ENCODE measurements around the gene GDPD5. TPM values are rescaled to one million over a fixed set of nuclear protein-coding genes. Genes with fewer than 3 reads are reported as not detected.

GDPD5 gene
- total RNA-seq, 1 experiment from 2014 or later = 7.8 TPM

DNA sequence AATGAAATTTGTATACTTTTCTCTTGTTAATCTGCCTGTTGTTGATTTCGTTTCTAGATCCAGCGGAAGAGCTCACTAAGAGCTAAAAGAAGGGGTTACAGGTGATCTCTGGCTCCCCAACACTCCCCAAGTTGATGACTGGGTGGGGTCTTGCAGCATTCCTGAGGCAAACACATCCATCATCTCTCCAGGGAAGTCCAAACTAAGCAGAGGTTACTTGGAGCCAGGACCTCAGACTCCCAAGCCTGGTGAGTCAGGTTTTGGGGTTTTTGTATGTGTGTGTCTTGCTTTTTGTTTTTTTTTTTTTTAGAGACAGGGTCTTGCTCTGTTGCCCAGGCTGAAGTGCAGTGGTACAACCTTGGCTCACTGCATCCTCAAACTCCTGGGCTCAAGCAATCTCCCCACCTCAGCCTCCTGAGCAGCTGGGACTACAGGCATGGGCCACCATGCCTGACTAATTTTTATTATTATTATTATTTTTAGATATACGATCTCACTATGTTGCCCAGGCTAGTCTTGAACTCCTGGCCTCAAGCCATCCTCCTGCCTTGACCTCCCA is 137.9 kb downstream of the GDPD5 start:
- H3K23me2 ChIP-seq (ENCODE audit: insufficient read length, low read depth, low read length, poor library complexity, severe bottlenecking) = no peaks in the 10 kb centered on the region
- no peaks in the 10 kb centered on the region; the same call in 1 of the 2 replicates for H3K4me1 ChIP-seq (ENCODE audit: insufficient read depth, low read length)
- H2BK12ac ChIP-seq (ENCODE audit: insufficient read length, low read depth, low read length) = no peak overlapping the region
- no peak overlapping the region for H4K91ac ChIP-seq (ENCODE audit: insufficient read length, low read depth, low read length)
- WGBS (ENCODE audit: extremely low coverage, insufficient read length, low lambda C conversion rate) = no CpG with 5 or more reads among the region's 3 CpGs
- no peak overlapping the region for H3K23ac ChIP-seq (ENCODE audit: insufficient read length, low read depth, low read length)
- no peak overlapping the region for H2BK15ac ChIP-seq (ENCODE audit: low read depth, low read length)
- no peak overlapping the region for H2BK5ac ChIP-seq (ENCODE audit: insufficient read length, low read length)
- no peaks in the 10 kb centered on the region for H3K79me1 ChIP-seq (ENCODE audit: insufficient read depth, low read depth, low read length, poor library complexity, severe bottlenecking)
- no peaks in the 10 kb centered on the region for H4K20me1 ChIP-seq (ENCODE audit: control insufficient read depth, insufficient read depth, insufficient read length)
- no peak overlapping the region for H3K14ac ChIP-seq (ENCODE audit: insufficient read depth, low read length)
- no peak overlapping the region for H3T11ph ChIP-seq (ENCODE audit: low read length)
- H3K27ac ChIP-seq (ENCODE audit: insufficient read length, low read depth, low read length) = no peak overlapping the region
- Mint-ChIP-seq H3K27ac (no peak overlapping the region), H3K27me3 (ENCODE audit: low read depth) (no peaks in the 10 kb centered on the region; the same call in 1 of the 2 replicates), H3K36me3 (ENCODE audit: insufficient read depth in 1 of 3, low read depth in 3 of 3) (no peaks in the 10 kb centered on the region), H3K9me3 (no peaks in the 10 kb centered on the region), H3K4me3 (no peak overlapping the region), H3K4me1 (peaks cover 9 to 11% of the 10 kb centered on the region in 2 experiments)
- no peak overlapping the region for H2BK20ac ChIP-seq (ENCODE audit: low read depth, low read length, poor library complexity, severe bottlenecking)
- no peaks in the 10 kb centered on the region for H3K79me2 ChIP-seq (ENCODE audit: insufficient read depth, low read length)
- no peaks in the 10 kb centered on the region for H3K9me3 ChIP-seq (ENCODE audit: control insufficient read depth, low read depth, low read length)
- no peak overlapping the region for H4K8ac ChIP-seq (replicated peaks; ENCODE audit: insufficient read length, low read depth, low read length)
- H2BK120ac ChIP-seq (ENCODE audit: low read depth, low read length, poor library complexity, severe bottlenecking) = no peak overlapping the region
- DNase-seq = no peak
- H3K27me3 ChIP-seq (ENCODE audit: insufficient read depth, low read length) = no peaks in the 10 kb centered on the region
- H3K9ac ChIP-seq (ENCODE audit: extremely low read depth, insufficient read length, low read length) = no peak overlapping the region
- H4K5ac ChIP-seq (ENCODE audit: insufficient read length, low read depth, low read length) = no peak overlapping the region
- no peak overlapping the region for H2AFZ ChIP-seq (ENCODE audit: low read length)
- H3K4me2 ChIP-seq (ENCODE audit: insufficient read depth, insufficient read length, low read length) = no peak overlapping the region
- no peak overlapping the region for H3K18ac ChIP-seq (ENCODE audit: insufficient read length, low read depth, low read length)
- H3K56ac ChIP-seq (ENCODE audit: insufficient read length, low read depth, low read length) = no peak overlapping the region
- no peak overlapping the region for H2AK5ac ChIP-seq (ENCODE audit: insufficient read length, low read length)
- H3K4ac ChIP-seq (ENCODE audit: low read depth, low read length) = no peak overlapping the region
- TF ChIP-seq, protein P1, sequence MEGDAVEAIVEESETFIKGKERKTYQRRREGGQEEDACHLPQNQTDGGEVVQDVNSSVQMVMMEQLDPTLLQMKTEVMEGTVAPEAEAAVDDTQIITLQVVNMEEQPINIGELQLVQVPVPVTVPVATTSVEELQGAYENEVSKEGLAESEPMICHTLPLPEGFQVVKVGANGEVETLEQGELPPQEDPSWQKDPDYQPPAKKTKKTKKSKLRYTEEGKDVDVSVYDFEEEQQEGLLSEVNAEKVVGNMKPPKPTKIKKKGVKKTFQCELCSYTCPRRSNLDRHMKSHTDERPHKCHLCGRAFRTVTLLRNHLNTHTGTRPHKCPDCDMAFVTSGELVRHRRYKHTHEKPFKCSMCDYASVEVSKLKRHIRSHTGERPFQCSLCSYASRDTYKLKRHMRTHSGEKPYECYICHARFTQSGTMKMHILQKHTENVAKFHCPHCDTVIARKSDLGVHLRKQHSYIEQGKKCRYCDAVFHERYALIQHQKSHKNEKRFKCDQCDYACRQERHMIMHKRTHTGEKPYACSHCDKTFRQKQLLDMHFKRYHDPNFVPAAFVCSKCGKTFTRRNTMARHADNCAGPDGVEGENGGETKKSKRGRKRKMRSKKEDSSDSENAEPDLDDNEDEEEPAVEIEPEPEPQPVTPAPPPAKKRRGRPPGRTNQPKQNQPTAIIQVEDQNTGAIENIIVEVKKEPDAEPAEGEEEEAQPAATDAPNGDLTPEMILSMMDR (conservative IDR thresholded peaks at IDR 0.05) = no peak
